ENCODE measurements around the gene FRMD1. TPM values are rescaled to one million over a fixed set of nuclear protein-coding genes. Genes with fewer than 3 reads are reported as not detected.

The FRMD1 gene
- total and polyA plus RNA-seq, 2 donors (not counting 1 experiment from before 2014, with no cell fraction given) = not detected

DNA sequence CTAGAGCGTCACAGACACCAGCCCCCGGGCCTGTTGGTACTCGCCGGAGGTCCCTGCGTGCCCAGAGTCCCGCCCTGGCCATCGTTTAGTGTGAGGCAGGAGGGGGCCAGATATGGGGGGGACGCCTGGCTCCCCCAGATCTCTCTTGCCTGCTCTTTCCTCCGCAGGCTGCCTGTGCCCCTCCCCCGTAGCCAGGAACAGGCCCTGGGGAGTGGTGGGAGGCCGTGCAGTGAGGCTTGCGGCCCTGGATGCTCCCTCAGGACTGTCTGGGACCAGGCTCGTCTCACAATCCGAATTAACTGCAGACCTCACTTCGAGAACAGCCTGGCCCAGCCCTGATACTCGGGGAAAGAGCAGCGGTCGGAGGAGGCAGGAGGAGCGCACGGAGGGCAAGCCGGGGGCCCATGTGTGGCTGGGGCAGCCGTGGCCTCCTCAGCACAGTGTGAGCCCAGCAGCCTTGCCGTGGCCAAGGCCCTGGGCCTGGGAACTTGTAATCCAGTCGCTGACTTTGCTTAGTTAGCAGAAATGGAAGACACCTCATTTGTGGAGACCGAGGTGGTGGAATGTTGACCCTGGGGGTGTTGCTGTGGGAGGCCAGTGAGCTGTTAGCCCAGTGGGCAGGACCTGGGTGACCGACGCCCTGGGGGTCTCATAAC lies 28.7 kb downstream of the FRMD1 start:
- no peaks in the 10 kb centered on the region for H3K4me1 ChIP-seq (ENCODE audit: control insufficient read depth in 2 of 2, insufficient read depth in 2 of 2, low read length in 2 of 2)
- DNase-seq (no peak), ATAC-seq (ENCODE audit: low read depth) (no peak)
- no peaks in the 10 kb centered on the region for H3K4me1 Mint-ChIP-seq
- no peak overlapping the region for H3K27ac ChIP-seq (ENCODE audit: low read length in 2 of 2)
- WGBS (ENCODE audit: insufficient coverage) = 91% methylated on average over 25 of the region's 27 CpGs
- no peaks in the 10 kb centered on the region for H4K20me1 ChIP-seq (ENCODE audit: control insufficient read depth, insufficient read depth, low read length, poor library complexity, severe bottlenecking)
- H3K36me3 ChIP-seq (replicated peaks in 1 of 2; ENCODE audit: control extremely low read depth in 1 of 2, control insufficient read depth in 1 of 2, extremely low read depth in 1 of 2, insufficient read depth in 2 of 2, low read length in 1 of 2) = no peaks in the 10 kb centered on the region
- ChIA-PET POLR2A (no interaction called here), CTCF (no interaction called here)
- TF ChIP-seq, protein P1, sequence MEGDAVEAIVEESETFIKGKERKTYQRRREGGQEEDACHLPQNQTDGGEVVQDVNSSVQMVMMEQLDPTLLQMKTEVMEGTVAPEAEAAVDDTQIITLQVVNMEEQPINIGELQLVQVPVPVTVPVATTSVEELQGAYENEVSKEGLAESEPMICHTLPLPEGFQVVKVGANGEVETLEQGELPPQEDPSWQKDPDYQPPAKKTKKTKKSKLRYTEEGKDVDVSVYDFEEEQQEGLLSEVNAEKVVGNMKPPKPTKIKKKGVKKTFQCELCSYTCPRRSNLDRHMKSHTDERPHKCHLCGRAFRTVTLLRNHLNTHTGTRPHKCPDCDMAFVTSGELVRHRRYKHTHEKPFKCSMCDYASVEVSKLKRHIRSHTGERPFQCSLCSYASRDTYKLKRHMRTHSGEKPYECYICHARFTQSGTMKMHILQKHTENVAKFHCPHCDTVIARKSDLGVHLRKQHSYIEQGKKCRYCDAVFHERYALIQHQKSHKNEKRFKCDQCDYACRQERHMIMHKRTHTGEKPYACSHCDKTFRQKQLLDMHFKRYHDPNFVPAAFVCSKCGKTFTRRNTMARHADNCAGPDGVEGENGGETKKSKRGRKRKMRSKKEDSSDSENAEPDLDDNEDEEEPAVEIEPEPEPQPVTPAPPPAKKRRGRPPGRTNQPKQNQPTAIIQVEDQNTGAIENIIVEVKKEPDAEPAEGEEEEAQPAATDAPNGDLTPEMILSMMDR (IDR thresholded peaks at IDR 0.05) = no peak
- no peak for TF ChIP-seq EZH2 (IDR thresholded peaks at IDR 0.05; ENCODE audit: borderline replicate concordance, insufficient read depth, low read depth, low read length, poor library complexity, severe bottlenecking)
- intact Hi-C loops (cut with micrococcal nuclease) = no loop called here
- H3K27ac Mint-ChIP-seq = no peak overlapping the region
- H3K27me3 ChIP-seq (replicated peaks in 1 of 4; ENCODE audit: control extremely low read depth in 1 of 4, control insufficient read depth in 3 of 4, insufficient read depth in 4 of 4, low read length in 3 of 4) = no peaks in the 10 kb centered on the region
- no peak overlapping the region for H3K4me3 ChIP-seq (ENCODE audit: control extremely low read depth in 1 of 5, extremely low read depth in 1 of 5, insufficient read depth in 1 of 5, low read depth in 2 of 5, low read length in 4 of 5)
- no peaks in the 10 kb centered on the region for H3K27me3 Mint-ChIP-seq
- no peak overlapping the region for H3K4me2 ChIP-seq (replicated peaks; ENCODE audit: low read depth, low read length, poor library complexity, severe bottlenecking)
- H3K79me2 ChIP-seq (ENCODE audit: control insufficient read depth, insufficient read depth, low read length) = no peaks in the 10 kb centered on the region
- H3K9me3 Mint-ChIP-seq (ENCODE audit: insufficient read depth) = no peaks in the 10 kb centered on the region
- H2AFZ ChIP-seq (ENCODE audit: insufficient read depth, low read depth, low read length, poor library complexity, severe bottlenecking) = no peak overlapping the region
- H3K9me3 ChIP-seq (ENCODE audit: control extremely low read depth in 1 of 3, control insufficient read depth in 2 of 3, insufficient read depth in 1 of 3, low read length in 2 of 3) = peaks cover 0 to 18% (median 0%) of the 10 kb centered on the region in 3 donors
- H3K9ac ChIP-seq (ENCODE audit: low read length) = no peak overlapping the region
- no peak overlapping the region for H3K4me3 Mint-ChIP-seq

DNA sequence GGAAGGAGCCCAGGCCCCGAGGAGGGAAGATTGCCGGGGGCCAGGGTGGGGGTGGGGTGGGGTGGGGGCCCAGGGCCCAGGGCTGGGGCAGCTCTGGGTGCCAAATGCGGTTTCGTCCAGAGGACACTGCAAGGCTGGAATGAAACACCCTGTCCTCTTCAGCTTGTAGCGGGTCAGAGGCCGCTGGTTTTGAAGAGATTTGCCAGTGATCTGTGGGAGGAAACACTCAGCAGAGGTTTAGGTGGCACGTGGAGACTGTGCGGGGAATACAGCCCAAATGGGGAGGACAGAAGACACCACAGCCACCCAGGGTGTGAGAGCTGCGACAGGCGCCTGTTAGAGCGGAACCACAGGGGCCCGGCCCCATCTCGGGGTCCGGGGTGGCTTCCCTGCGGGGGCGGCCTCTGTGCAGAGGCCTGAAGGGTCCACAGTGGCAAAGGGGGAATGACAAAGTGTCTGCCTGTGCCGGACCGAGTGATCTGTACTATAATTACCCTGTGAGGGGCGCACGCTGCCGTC lies 29.2 kb downstream of the FRMD1 start:
- H3K27me3 Mint-ChIP-seq = no peaks in the 10 kb centered on the region
- Histone ChIP-seq H3K9ac (ENCODE audit: low read length) (no peak overlapping the region), H3K79me2 (ENCODE audit: control insufficient read depth, insufficient read depth, low read length) (no peaks in the 10 kb centered on the region), H3K27ac (ENCODE audit: low read length in 2 of 2) (no peak overlapping the region), H3K4me1 (ENCODE audit: control insufficient read depth in 2 of 2, insufficient read depth in 2 of 2, low read length in 2 of 2) (no peaks in the 10 kb centered on the region), H3K9me3 (ENCODE audit: control extremely low read depth in 1 of 3, control insufficient read depth in 2 of 3, insufficient read depth in 1 of 3, low read length in 2 of 3) (peaks cover 0 to 22% (median 0%) of the 10 kb centered on the region in 3 donors), H3K4me2 (replicated peaks; ENCODE audit: low read depth, low read length, poor library complexity, severe bottlenecking) (no peak overlapping the region), H4K20me1 (ENCODE audit: control insufficient read depth, insufficient read depth, low read length, poor library complexity, severe bottlenecking) (no peaks in the 10 kb centered on the region), H3K36me3 (replicated peaks in 1 of 2; ENCODE audit: control extremely low read depth in 1 of 2, control insufficient read depth in 1 of 2, extremely low read depth in 1 of 2, insufficient read depth in 2 of 2, low read length in 1 of 2) (no peaks in the 10 kb centered on the region), H3K4me3 (ENCODE audit: control extremely low read depth in 1 of 5, extremely low read depth in 1 of 5, insufficient read depth in 1 of 5, low read depth in 2 of 5, low read length in 4 of 5) (no peak overlapping the region), H3K27me3 (replicated peaks in 1 of 4; ENCODE audit: control extremely low read depth in 1 of 4, control insufficient read depth in 3 of 4, insufficient read depth in 4 of 4, low read length in 3 of 4) (no peaks in the 10 kb centered on the region), H2AFZ (ENCODE audit: insufficient read depth, low read depth, low read length, poor library complexity, severe bottlenecking) (no peak overlapping the region)
- H3K4me1 Mint-ChIP-seq = no peaks in the 10 kb centered on the region
- TF ChIP-seq, protein P1 (IDR thresholded peaks at IDR 0.05) = no peak
- no peak for TF ChIP-seq EZH2 (IDR thresholded peaks at IDR 0.05; ENCODE audit: borderline replicate concordance, insufficient read depth, low read depth, low read length, poor library complexity, severe bottlenecking)
- H3K9me3 Mint-ChIP-seq (ENCODE audit: insufficient read depth) = no peaks in the 10 kb centered on the region
- intact Hi-C loops (cut with micrococcal nuclease) = no loop called here
- WGBS (ENCODE audit: insufficient coverage) = 90% methylated on average over 19 of the region's 21 CpGs
- no peak for DNase-seq
- CTCF ChIA-PET = no interaction called here
- ATAC-seq (ENCODE audit: low read depth) = no peak
- H3K27ac Mint-ChIP-seq = no peak overlapping the region
- POLR2A ChIA-PET = no interaction called here
- H3K4me3 Mint-ChIP-seq = no peak overlapping the region
